Nephron (organoid): ENCODE results near the gene GPRIN2.
"Not testable (repeated sequence)": the region's sequence is repeated elsewhere in the genome, so short reads cannot be mapped to it uniquely, and the experiment has no call there.

Experiments used
- H3K27ac Mint-ChIP-seq, 3 experiments: 2 replicates each; pipeline ENCODE4 v1.8.0; 2020; ENCODE audit warnings: mixed read lengths in 3 of 3, mild to moderate bottlenecking in 2 of 3, moderate library complexity in 1 of 3
- H3K27me3 Mint-ChIP-seq: 2 replicates; pipeline ENCODE4 v1.8.0; 2021; ENCODE audit warnings: low read depth, mild to moderate bottlenecking, moderate library complexity, mixed read lengths
- H3K36me3 Mint-ChIP-seq: 2 replicates; pipeline ENCODE4 v1.8.0; 2020; ENCODE audit warnings: low read depth, mixed read lengths
- H3K4me1 Mint-ChIP-seq: 2 replicates; pipeline ENCODE4 v1.8.0; 2020; ENCODE audit warnings: mixed read lengths
- H3K4me3 Mint-ChIP-seq, 3 experiments: 2 replicates each; pipeline ENCODE4 v1.8.0; 2020; ENCODE audit warnings: mild to moderate bottlenecking in 3 of 3, mixed read lengths in 3 of 3, moderate library complexity in 2 of 3
- H3K9me3 Mint-ChIP-seq: 2 replicates; pipeline ENCODE4 v1.8.0; 2020; ENCODE audit warnings: mixed read lengths
- TF ChIP-seq, protein P1 (sequence below), 3 experiments: fragments of 200-600 bp; sonication (generic); IDR thresholded peaks; one replicate each; pipeline ENCODE4 v1.5.0; 2021; ENCODE audit warnings: antibody characterized with exemption in 3 of 3; ENCODE audit not compliant: unreplicated experiment in 3 of 3

The GPRIN2 gene

DNA sequence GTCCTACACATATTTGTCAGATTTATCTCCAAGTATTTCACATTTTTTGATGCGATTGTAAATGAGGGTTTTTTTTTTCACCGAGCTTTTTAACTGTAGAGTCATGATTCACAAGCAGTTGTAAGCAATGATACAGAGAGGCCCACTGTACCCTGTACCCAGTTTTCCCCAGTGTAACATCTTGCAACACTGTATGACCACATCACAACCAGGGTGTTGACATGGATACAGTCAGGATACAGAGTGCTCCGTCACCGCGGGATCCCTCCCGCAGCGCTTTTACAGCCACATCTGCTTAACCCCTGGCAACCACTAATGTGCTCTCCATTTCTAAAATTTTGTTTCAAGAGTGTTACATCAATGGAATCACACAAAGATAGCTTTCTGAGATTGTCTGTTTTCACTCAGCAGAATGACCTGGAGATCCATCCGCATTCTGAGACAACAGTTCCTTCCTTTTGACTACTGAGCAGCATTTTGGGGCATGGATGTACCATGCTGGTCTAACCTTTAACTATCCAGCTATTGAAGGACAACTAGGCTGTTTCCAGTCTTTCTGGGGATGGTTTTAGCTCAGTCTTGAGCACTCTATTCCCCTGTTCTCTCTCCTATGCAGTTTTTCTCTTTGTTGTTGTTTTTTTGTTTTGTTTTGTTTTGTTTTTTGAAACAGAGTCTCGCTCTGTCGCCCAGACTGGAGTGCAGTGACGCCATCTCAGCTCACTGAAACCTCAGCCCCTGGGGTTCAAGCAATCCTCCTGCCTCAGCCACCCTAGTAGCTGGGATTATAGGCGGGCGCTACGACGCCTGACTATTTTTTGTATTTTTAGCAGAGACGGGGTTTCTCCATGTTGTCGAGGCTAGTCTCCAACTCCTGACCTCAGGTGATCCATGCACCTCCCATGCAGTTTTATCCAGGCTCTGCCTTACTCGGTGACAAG is 25.9 kb downstream of the GPRIN2 start:
- H3K36me3 Mint-ChIP-seq, result no peaks in the 10 kb centered on the region
- H3K4me3 Mint-ChIP-seq, result no peak overlapping the region
- no peaks in the 10 kb centered on the region for H3K9me3 Mint-ChIP-seq
- TF ChIP-seq, protein P1, sequence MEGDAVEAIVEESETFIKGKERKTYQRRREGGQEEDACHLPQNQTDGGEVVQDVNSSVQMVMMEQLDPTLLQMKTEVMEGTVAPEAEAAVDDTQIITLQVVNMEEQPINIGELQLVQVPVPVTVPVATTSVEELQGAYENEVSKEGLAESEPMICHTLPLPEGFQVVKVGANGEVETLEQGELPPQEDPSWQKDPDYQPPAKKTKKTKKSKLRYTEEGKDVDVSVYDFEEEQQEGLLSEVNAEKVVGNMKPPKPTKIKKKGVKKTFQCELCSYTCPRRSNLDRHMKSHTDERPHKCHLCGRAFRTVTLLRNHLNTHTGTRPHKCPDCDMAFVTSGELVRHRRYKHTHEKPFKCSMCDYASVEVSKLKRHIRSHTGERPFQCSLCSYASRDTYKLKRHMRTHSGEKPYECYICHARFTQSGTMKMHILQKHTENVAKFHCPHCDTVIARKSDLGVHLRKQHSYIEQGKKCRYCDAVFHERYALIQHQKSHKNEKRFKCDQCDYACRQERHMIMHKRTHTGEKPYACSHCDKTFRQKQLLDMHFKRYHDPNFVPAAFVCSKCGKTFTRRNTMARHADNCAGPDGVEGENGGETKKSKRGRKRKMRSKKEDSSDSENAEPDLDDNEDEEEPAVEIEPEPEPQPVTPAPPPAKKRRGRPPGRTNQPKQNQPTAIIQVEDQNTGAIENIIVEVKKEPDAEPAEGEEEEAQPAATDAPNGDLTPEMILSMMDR (IDR thresholded peaks at IDR 0.05; ENCODE audit: unreplicated experiment in 3 of 3), result no peak
- no peak overlapping the region for H3K27ac Mint-ChIP-seq
- H3K27me3 Mint-ChIP-seq, result no peaks in the 10 kb centered on the region
- H3K4me1 Mint-ChIP-seq, result no peaks in the 10 kb centered on the region

DNA sequence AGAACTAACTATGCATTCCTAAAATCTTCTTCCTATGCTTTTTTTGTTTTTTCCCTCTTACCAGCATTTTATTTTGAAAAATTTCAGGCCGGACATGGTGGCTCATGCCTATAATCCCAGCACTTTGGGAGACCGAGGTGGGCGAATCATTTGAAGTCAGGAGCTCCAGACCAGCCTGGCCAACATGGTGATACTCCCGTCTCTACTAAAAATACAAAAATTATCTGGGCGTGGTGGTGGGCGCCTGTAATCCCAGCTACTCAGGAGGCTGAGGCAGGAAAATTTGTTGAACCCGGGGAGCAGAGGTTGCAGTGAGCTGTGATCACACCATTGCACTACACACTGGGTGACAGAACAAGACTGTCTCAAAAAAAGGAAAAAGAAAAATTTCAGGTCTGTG is 26.7 kb downstream of the GPRIN2 start:
- H3K27me3 Mint-ChIP-seq, H3K4me3 Mint-ChIP-seq, H3K9me3 Mint-ChIP-seq, H3K36me3 Mint-ChIP-seq, H3K4me1 Mint-ChIP-seq, H3K27ac Mint-ChIP-seq: not testable (repeated sequence)

DNA sequence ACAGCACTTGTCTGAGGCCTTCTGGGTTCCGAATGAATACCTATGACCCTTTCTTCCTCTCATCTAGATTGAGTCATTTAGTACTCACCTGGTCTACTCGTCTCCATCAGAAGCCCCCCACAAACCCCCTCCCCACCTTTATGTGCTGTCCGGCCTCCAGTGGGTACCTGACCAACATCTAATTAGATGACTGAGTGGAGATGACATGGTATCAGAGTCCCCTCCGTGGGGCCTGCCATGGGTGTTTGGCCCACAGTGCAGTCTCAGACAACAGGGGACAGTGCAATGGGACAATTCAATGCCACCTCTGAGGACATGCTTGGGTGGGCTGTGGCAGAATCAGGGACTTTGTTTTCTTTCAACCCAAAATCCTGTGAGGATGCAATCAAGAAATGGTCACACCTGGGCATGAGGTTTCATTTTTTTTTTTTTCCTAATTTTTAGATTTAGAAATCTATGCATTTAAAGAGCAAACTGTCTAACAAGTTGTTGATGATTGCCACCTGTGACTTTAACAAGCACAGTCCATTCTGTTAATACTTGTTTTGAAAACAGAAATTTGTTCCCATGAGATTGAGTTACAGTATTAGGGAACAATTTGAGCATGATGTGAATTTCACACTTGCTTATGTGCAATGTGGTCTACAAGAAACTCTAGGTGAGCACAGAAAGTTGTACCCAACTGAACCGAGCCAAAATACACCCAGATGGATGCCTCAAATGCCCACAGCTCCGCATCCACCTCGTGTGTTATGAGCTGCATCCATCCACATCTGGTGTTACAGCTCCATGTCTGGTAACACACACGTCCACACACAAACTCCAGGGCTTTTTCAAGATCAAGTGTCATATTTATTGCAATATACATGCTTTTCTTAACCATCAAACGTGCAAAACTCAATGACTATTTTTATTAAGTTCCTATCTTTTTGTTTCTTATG is 27.5 kb downstream of the GPRIN2 start:
- TF ChIP-seq, protein P1 (IDR thresholded peaks at IDR 0.05; ENCODE audit: unreplicated experiment in 3 of 3), result no peak
- no peaks in the 10 kb centered on the region for H3K4me1 Mint-ChIP-seq
- no peaks in the 10 kb centered on the region for H3K9me3 Mint-ChIP-seq
- no peak overlapping the region for H3K4me3 Mint-ChIP-seq
- H3K36me3 Mint-ChIP-seq, result no peaks in the 10 kb centered on the region
- H3K27ac Mint-ChIP-seq, result no peak overlapping the region
- no peaks in the 10 kb centered on the region for H3K27me3 Mint-ChIP-seq

DNA sequence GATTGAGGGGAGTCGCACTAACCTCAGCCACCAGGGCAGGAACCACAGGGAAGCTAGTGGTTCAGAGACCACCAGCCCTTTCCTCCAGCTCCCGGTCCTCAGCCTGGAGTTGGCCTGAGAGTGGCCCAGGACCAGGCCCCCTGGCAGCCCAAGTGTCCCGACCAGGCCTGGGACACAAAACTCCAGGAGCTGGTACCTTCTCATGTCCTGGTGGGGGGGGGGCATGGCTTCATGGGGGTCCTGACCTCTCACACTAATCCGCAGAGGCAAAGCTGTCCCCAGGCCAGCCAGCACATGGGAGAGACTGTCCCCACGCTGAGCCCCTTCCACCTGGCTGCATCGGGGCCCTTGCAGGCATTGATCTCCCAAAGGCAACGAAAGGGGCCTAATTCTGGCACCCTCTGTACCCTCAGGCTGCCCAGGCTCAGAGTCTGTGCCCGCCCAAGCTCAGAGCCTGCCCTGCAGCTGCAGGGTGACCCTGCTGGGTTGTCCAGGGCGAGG is 28.2 kb downstream of the GPRIN2 start:
- Mint-ChIP-seq H3K4me1 (no peaks in the 10 kb centered on the region), H3K36me3 (no peaks in the 10 kb centered on the region), H3K9me3 (no peaks in the 10 kb centered on the region), H3K4me3 (no peak overlapping the region), H3K27ac (no peak overlapping the region), H3K27me3 (no peaks in the 10 kb centered on the region)
- TF ChIP-seq, protein P1 (IDR thresholded peaks at IDR 0.05; ENCODE audit: unreplicated experiment in 3 of 3), result no peak

DNA sequence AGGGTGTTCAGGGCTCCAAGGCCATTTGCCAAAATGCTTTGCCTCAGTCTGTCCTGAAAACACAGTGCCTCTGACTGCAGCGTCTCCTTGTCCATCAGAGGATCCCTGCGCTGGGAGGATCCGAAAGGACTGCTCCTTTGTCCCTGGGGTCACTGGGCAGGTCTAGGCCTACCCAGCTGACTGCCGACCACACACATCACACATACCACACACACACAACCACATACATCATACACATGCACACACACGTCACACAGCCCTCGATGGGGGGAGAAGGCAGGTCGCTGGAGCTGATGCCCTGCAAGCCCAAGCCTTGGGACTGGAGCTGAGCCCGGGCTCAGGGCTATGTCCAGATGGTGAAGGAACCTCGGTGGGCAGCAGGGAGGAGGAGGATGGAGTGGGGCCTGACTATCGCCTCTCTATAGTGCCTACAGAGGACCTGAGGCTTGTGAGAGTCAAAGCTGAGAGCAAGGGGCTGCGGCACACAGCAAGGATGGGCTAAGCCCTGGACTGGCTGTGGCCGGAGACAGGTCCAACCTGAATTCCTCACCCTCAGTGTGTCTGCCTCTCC is 29.1 kb downstream of the GPRIN2 start:
- TF ChIP-seq, protein P1 (IDR thresholded peaks at IDR 0.05; ENCODE audit: unreplicated experiment in 3 of 3), result no peak

DNA sequence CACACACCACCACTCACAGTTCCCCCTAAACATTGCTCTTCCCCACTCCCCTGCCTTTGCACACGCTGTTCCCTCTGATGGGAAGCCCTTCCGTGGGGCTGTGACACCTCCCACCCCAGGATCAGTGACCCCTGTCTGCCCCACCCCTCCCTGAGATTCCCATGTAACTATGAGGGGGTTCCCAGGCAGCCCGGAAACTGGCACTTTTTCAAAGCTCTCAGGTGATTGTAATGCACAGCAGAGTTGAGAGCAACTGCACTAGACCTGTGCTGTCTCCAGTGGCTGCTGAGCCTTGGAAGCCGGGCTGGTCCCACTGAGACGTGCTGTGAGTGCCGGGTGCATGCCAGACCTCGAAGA is 29.8 kb downstream of the GPRIN2 start:
- TF ChIP-seq, protein P1 (IDR thresholded peaks at IDR 0.05; ENCODE audit: unreplicated experiment in 3 of 3), result no peak
- no peaks in the 10 kb centered on the region for H3K36me3 Mint-ChIP-seq
- H3K27me3 Mint-ChIP-seq, result no peaks in the 10 kb centered on the region
- no peaks in the 10 kb centered on the region for H3K9me3 Mint-ChIP-seq
- H3K4me1 Mint-ChIP-seq, result no peaks in the 10 kb centered on the region
- no peak overlapping the region for H3K4me3 Mint-ChIP-seq
- H3K27ac Mint-ChIP-seq, result no peak overlapping the region

More for the DNA sequence above, 29.1 kb downstream of the GPRIN2 start:
- Mint-ChIP-seq H3K36me3 (no peaks in the 10 kb centered on the region), H3K27me3 (no peaks in the 10 kb centered on the region), H3K27ac (no peak overlapping the region), H3K4me3 (no peak overlapping the region), H3K4me1 (no peaks in the 10 kb centered on the region), H3K9me3 (no peaks in the 10 kb centered on the region)
